K562 (cell line): Measurements from ENCODE around the gene USHBP1. TPM values are rescaled to one million over a fixed set of nuclear protein-coding genes. Genes with fewer than 3 reads are reported as not detected.
A peak's percentile ranks its signal among the peaks of the same experiment; 100 is the strongest.

Experiments used
- ATAC-seq: fragments of 200-7000 bp; cut with Tn5 transposase; 3 replicates; pipeline ENCODE4 v1.9.1; 2020; ENCODE audit warnings: moderate library complexity
- BruUV-seq: library from RNA; stranded (reverse); fragments of 400-500 nt; replicated peaks from 2 replicates; lab custom pipeline; 2021; lab: Mats Ljungman, UMichigan
- CTCF ChIA-PET: fragments of 300-600 bp; formaldehyde crosslinking; extraction: SDS; loops from one replicate; lab custom pipeline; 2021; ENCODE audit warnings: low intra/inter-chr PET ratio; lab: Yijun Ruan, JAX
- POLR2A ChIA-PET: fragments of 300-600, 350-650 bp; sonication (Branson Sonifier 250); formaldehyde crosslinking; extraction: SDS; loops from one replicate; lab custom pipeline; 2021; ENCODE audit warnings: antibody characterized with exemption, inconsistent platforms; lab: Yijun Ruan, JAX
- DNase-seq, 4 experiments: peaks; one replicate each; pipeline versions ENCODE4 v3.0.0 to v3.0.0-alpha.2; 2011 to 2018; ENCODE audit warnings: low spot score in 3 of 4, mixed read lengths in 3 of 4; ENCODE audit errors: extremely low read depth in 1 of 4
- FAIRE-seq: peaks from 2 replicates; lab custom pipeline; 2011; peaks lifted over from hg19 to GRCh38; lab: Jason Lieb, UNC
- H2AFZ ChIP-seq: 2 replicates; pipeline ENCODE4 v1.6.0; 2011; ENCODE audit warnings: low read depth, low read length, control low read depth, inconsistent platforms
- H3K27ac ChIP-seq: fragments of 200-600 bp; 3 replicates; pipeline ENCODE4 v1.8.0; 2011; ENCODE audit warnings: low read depth, mild to moderate bottlenecking, control low read depth, inconsistent platforms, low read length, moderate library complexity, mixed read lengths; ENCODE audit errors: extremely low read depth
- H3K27me3 ChIP-seq, 2 experiments: fragments of 300-600 bp in 1 of 2; 2 replicates in 1 of 2; 3 replicates in 1 of 2; pipeline versions ENCODE4 v1.6.0 to v1.8.0; 2011; ENCODE audit warnings: inconsistent platforms in 2 of 2, low read length in 2 of 2, mild to moderate bottlenecking in 1 of 2, mixed read lengths in 1 of 2, moderate library complexity in 1 of 2; ENCODE audit not compliant: control insufficient read depth in 2 of 2, insufficient read depth in 2 of 2
- H3K36me3 ChIP-seq: fragments of 300-600 bp; 3 replicates; pipeline ENCODE4 v1.8.0; 2011; ENCODE audit warnings: mild to moderate bottlenecking, low read length, inconsistent platforms; ENCODE audit not compliant: control insufficient read depth, insufficient read depth
- H3K4me1 ChIP-seq, 2 experiments: fragments of 200-600 bp in 1 of 2; replicated peaks in 1 of 2; 2 replicates in 1 of 2; 3 replicates in 1 of 2; pipeline versions ENCODE4 v1.5.1 to v1.8.0; 2011; ENCODE audit warnings: inconsistent platforms in 2 of 2, low read length in 2 of 2, mild to moderate bottlenecking in 1 of 2, mixed read lengths in 1 of 2, moderate library complexity in 1 of 2; ENCODE audit not compliant: control insufficient read depth in 2 of 2, insufficient read depth in 2 of 2
- H3K4me2 ChIP-seq: 2 replicates; pipeline ENCODE4 v1.6.1; 2011; ENCODE audit warnings: low read length, control low read depth, inconsistent platforms, mixed read lengths; ENCODE audit not compliant: insufficient read depth
- H3K4me3 ChIP-seq: fragments of 200-600 bp; sonication (generic), shearing (Covaris generic); 2 replicates; pipeline ENCODE4 v1.5.1; 2016; ENCODE audit warnings: control low read depth, inconsistent platforms
- H3K79me2 ChIP-seq: fragments of 200-600 bp; 3 replicates; pipeline ENCODE4 v1.8.0; 2011; ENCODE audit warnings: low read length, inconsistent platforms; ENCODE audit not compliant: control insufficient read depth, insufficient read depth
- H3K9ac ChIP-seq, 2 experiments: 2 replicates each; pipeline versions ENCODE4 v1.6.0 to v1.6.1; 2011; ENCODE audit warnings: low read depth in 2 of 2, low read length in 2 of 2, control low read depth in 1 of 2, inconsistent platforms in 1 of 2, mild to moderate bottlenecking in 1 of 2, mixed read lengths in 1 of 2; ENCODE audit not compliant: insufficient read depth in 1 of 2
- H3K9me1 ChIP-seq: one replicate; pipeline ENCODE4 v1.6.0; 2011; ENCODE audit warnings: inconsistent platforms, mild to moderate bottlenecking, low read length, moderate library complexity; ENCODE audit not compliant: control insufficient read depth, insufficient read depth
- H3K9me3 ChIP-seq: replicated peaks from 2 replicates; pipeline ENCODE4 v1.5.1; 2011; ENCODE audit warnings: low read depth, low read length, inconsistent platforms; ENCODE audit not compliant: control insufficient read depth, insufficient read depth
- H4K20me1 ChIP-seq: replicated peaks from 2 replicates; pipeline ENCODE4 v1.6.1; 2011; ENCODE audit warnings: low read length, inconsistent platforms, mixed read lengths; ENCODE audit not compliant: control insufficient read depth, insufficient read depth
- MXI1 ChIP-seq: IDR thresholded peaks from 2 replicates; pipeline ENCODE4 v1.6.1; 2011; ENCODE audit warnings: low read depth, mild to moderate bottlenecking, improper control_type of control experiment, low read length
- NFIC ChIP-seq: fragments of 450-650 bp; IDR thresholded peaks from 2 replicates; pipeline ENCODE4 v1.6.1; 2017; ENCODE audit warnings: mild to moderate bottlenecking, inconsistent platforms
- NR2C2 ChIP-seq, 2 experiments: fragments of 200-800 bp in 1 of 2; sonication (Bioruptor generic) in 1 of 2; sonication (generic) in 1 of 2; formaldehyde crosslinking in 1 of 2; IDR thresholded peaks; 2 replicates each; pipeline versions ENCODE4 v1.6.1 to v1.8.0; 2016 to 2022; ENCODE audit warnings: mild to moderate bottlenecking in 1 of 2, missing compliant biosample characterization in 1 of 2, missing genetic modification characterization in 1 of 2, missing genetic modification reagents in 1 of 2
- TOE1 ChIP-seq, 2 experiments: fragments of 450-650 bp in 1 of 2; sonication (generic) in 1 of 2; formaldehyde crosslinking in 1 of 2; IDR thresholded peaks; 2 replicates each; pipeline versions ENCODE4 v1.7.1 to v1.8.0; 2016 to 2022; ENCODE audit warnings: borderline replicate concordance in 2 of 2, mild to moderate bottlenecking in 2 of 2, antibody characterized with exemption in 1 of 2, inconsistent platforms in 1 of 2, low read depth in 1 of 2, missing genetic modification reagents in 1 of 2, moderate library complexity in 1 of 2
- WGBS: fragments of 100-300 bp; shearing (Covaris generic); methylation state at CpG from one replicate; pipeline ENCODE4 v1.1.6; 2016; ENCODE audit warnings: low coverage, mixed read lengths; ENCODE audit not compliant: insufficient coverage; ENCODE audit errors: missing lambda C conversion rate; 5-methylcytosine and 5-hydroxymethylcytosine counted together
- in situ Hi-C: fragments of 300-500 bp; cut with MboI; formaldehyde crosslinking; loops from 4 replicates; pipeline ENCODE4 v1.15.0; 2018; ENCODE audit warnings: inconsistent platforms, mixed read lengths
- intact Hi-C: fragments of 100-400 bp; cut with micrococcal nuclease; formaldehyde crosslinking; loops from 2 replicates; pipeline ENCODE4 v1.14.2; 2022
- polyA plus RNA-seq, 8 experiments: library from polyadenylated mRNA; depleted of rRNA in 4 of 8; stranded (reverse) in 5 of 8; unstranded in 3 of 8; fragments of >200 nt; fragmentation: Nextera tagmentation in 2 of 8; fragmentation: Illumina TruSeq in 1 of 8; extraction: Ambion mirVana in 2 of 8; extraction: Trizol in 1 of 8; gene quantifications; 2 replicates each; pipeline versions ENCODE4 v1.2.1 to v1.2.3, GENCODE V29; 2011 to 2014; ENCODE audit warnings: inconsistent platforms in 1 of 8, missing spikeins in 1 of 8
- total RNA-seq, 7 experiments: library from RNA; depleted of rRNA in 6 of 7; stranded (reverse); fragments of >200 nt in 6 of 7; fragmentation: Illumina TruSeq in 2 of 7; extraction: Trizol in 2 of 7; gene quantifications; 2 replicates each; pipeline versions ENCODE4 v1.2.1 to v1.2.3, GENCODE V29; 2011 to 2021; ENCODE audit warnings: low replicate concordance in 1 of 7
- TF ChIP-seq, protein P1 (sequence below): sonication (generic); formaldehyde crosslinking; IDR thresholded peaks from 2 replicates; pipeline ENCODE4 v1.8.1; 2023; ENCODE audit warnings: mild to moderate bottlenecking, missing genetic modification reagents
- TF ChIP-seq, protein P2 (sequence below), 2 experiments: fragments of 450-650 bp; formaldehyde crosslinking in 1 of 2; IDR thresholded peaks; 2 replicates each; pipeline versions ENCODE4 v1.4.0 to v1.6.1; 2014 to 2020; ENCODE audit warnings: mild to moderate bottlenecking in 2 of 2, borderline replicate concordance in 1 of 2, low read depth in 1 of 2

Gene USHBP1
- total and polyA plus RNA-seq, 9 of the 15 experiments (the other 6 are each of a cell fraction or from before 2014, with no cell fraction given), result 0.03 to 0.10 (median 0.05) TPM; not detected in 5

DNA sequence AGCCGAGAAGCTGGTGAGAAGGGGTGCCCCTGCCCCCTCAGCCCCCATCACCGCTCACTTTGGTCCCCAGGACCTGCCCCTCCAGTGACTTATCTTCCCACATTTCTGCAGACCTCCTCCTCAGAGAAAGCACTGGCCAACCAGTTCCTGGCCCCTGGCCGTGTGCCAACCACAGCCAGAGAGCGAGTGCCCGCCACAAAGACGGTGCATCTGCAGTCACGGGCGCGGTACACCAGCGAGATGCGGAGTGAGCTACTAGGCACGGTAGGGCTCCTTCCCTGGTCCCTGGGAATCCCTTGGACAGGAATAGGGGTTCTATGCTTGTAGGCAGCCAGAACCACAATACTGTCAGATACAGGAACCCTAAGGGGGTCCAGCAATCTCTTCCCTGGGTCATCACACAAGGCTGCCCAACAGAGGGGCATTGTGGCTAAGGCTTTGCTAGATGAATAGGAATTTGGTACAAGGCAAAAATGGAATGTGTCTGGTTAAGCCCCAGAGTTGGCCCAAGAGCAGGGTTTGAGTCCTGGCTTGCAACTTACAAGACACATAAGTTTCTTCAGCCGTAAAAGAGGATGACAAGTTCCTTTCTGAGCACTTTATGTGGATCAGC lies 48.4 kb downstream of the USHBP1 start:
- ChIA-PET CTCF (no interaction called here), POLR2A (interaction anchor here (0.6 to 2.5 kb wide), 14 partner anchors 10 to 164 kb away, joined by 3 to 31 read pairs (median 5); partner anchors contain the start of genes BABAM1, DDA1 and OCEL1)
- H2AFZ ChIP-seq, result peak overlapping the region; percentile 99
- H3K9me1 ChIP-seq, result peaks cover 3% of the 10 kb centered on the region
- ATAC-seq (no peak), DNase-seq (peak in 2 of 4 experiments; percentile 24 to 29), FAIRE-seq (peak; percentile 11)
- peak overlapping the region; percentile 68 for H3K4me3 ChIP-seq
- no peaks in the 10 kb centered on the region for H3K27me3 ChIP-seq
- H3K4me1 ChIP-seq, result peaks cover 13 to 32% of the 10 kb centered on the region in 2 experiments
- BruUV-seq, result TSS peak; percentile 71
- peaks cover 38% of the 10 kb centered on the region; the same call in 2 of the 3 replicates for H3K36me3 ChIP-seq
- peak overlapping the region; percentile 99 for H3K27ac ChIP-seq
- 38% methylated on average over 13 of the region's 13 CpGs for WGBS
- intact Hi-C loops, result no loop called here
- in situ Hi-C loops, result no loop called here
- H3K4me2 ChIP-seq, result peak overlapping the region; percentile 93
- peaks cover 9% of the 10 kb centered on the region for H3K79me2 ChIP-seq
- H3K9me3 ChIP-seq, result no peaks in the 10 kb centered on the region
- H3K9ac ChIP-seq, result peak overlapping the region; percentile 85 to 98
- no peaks in the 10 kb centered on the region for H4K20me1 ChIP-seq
- TF ChIP-seq MXI1 (no peak), NR2C2 (CRISPR knock-in tag; IDR thresholded peaks at IDR 0.05) (0 out of 2 replicates have a peak, but pooled peaks have one; percentile 31), NR2C2 (tag; IDR thresholded peaks at IDR 0.05) (no peak), NFIC (peak; percentile 92), TOE1 (IDR thresholded peaks at IDR 0.05; ENCODE audit: borderline replicate concordance) (no peak), TOE1 (CRISPR knock-in tag; IDR thresholded peaks at IDR 0.05; ENCODE audit: borderline replicate concordance, low read depth) (0 out of 2 replicates have a peak, but pooled peaks have one; percentile 43)
- TF ChIP-seq, protein P1, sequence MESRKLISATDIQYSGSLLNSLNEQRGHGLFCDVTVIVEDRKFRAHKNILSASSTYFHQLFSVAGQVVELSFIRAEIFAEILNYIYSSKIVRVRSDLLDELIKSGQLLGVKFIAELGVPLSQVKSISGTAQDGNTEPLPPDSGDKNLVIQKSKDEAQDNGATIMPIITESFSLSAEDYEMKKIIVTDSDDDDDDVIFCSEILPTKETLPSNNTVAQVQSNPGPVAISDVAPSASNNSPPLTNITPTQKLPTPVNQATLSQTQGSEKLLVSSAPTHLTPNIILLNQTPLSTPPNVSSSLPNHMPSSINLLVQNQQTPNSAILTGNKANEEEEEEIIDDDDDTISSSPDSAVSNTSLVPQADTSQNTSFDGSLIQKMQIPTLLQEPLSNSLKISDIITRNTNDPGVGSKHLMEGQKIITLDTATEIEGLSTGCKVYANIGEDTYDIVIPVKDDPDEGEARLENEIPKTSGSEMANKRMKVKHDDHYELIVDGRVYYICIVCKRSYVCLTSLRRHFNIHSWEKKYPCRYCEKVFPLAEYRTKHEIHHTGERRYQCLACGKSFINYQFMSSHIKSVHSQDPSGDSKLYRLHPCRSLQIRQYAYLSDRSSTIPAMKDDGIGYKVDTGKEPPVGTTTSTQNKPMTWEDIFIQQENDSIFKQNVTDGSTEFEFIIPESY (CRISPR knock-in tag), result 0 out of 2 replicates have a peak, but pooled peaks have one; percentile 4
- TF ChIP-seq, protein P2, sequence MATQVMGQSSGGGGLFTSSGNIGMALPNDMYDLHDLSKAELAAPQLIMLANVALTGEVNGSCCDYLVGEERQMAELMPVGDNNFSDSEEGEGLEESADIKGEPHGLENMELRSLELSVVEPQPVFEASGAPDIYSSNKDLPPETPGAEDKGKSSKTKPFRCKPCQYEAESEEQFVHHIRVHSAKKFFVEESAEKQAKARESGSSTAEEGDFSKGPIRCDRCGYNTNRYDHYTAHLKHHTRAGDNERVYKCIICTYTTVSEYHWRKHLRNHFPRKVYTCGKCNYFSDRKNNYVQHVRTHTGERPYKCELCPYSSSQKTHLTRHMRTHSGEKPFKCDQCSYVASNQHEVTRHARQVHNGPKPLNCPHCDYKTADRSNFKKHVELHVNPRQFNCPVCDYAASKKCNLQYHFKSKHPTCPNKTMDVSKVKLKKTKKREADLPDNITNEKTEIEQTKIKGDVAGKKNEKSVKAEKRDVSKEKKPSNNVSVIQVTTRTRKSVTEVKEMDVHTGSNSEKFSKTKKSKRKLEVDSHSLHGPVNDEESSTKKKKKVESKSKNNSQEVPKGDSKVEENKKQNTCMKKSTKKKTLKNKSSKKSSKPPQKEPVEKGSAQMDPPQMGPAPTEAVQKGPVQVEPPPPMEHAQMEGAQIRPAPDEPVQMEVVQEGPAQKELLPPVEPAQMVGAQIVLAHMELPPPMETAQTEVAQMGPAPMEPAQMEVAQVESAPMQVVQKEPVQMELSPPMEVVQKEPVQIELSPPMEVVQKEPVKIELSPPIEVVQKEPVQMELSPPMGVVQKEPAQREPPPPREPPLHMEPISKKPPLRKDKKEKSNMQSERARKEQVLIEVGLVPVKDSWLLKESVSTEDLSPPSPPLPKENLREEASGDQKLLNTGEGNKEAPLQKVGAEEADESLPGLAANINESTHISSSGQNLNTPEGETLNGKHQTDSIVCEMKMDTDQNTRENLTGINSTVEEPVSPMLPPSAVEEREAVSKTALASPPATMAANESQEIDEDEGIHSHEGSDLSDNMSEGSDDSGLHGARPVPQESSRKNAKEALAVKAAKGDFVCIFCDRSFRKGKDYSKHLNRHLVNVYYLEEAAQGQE (IDR thresholded peaks at IDR 0.05; ENCODE audit: borderline replicate concordance), result no peak
- TF ChIP-seq, protein P2 (CRISPR knock-in tag; IDR thresholded peaks at IDR 0.05; ENCODE audit: low read depth), result no peak
